HG03460 (cell line): ENCODE results near the gene PSMB8.
"Not testable (repeated sequence)": the region's sequence is repeated elsewhere in the genome, so short reads cannot be mapped to it uniquely, and the experiment has no call there.

ENCODE experiments used
- ATAC-seq: cut with Tn5 transposase; IDR thresholded peaks from one replicate; pipeline ENCODE4 v1.9.1; 2021; ENCODE audit not compliant: unreplicated experiment

PSMB8 gene

GRCh38 chr6:32843979-32844838, at the start of gene PSMB8:
Gene PSMB8, minus strand, starts transcription at chr6:32844047. Its CDS starts 51 bp downstream, at chr6:32843996.
- peak; percentile 69 for ATAC-seq

GRCh38 chr6:32890831-32891230, 47.0 kb upstream of the PSMB8 start:
- no peak for ATAC-seq

GRCh38 chr6:32889533-32889932, 45.7 kb upstream of the PSMB8 start:
- no peak for ATAC-seq

GRCh38 chr6:32888576-32888975, 44.7 kb upstream of the PSMB8 start:
- no peak for ATAC-seq

- no peak for ATAC-seq
Observed at GRCh38 chr6:32887616-32888015, 43.8 kb upstream of the PSMB8 start.

GRCh38 chr6:32886681-32887383, 43.0 kb upstream of the PSMB8 start:
- no peak for ATAC-seq

- no peak for ATAC-seq
Observed at GRCh38 chr6:32885698-32886286, 41.9 kb upstream of the PSMB8 start.

- ATAC-seq: no peak
Observed at GRCh38 chr6:32883789-32884188, 39.9 kb upstream of the PSMB8 start.

- ATAC-seq: no peak
Observed at GRCh38 chr6:32882879-32883250, 39.0 kb upstream of the PSMB8 start.

GRCh38 chr6:32880962-32881361, 37.1 kb upstream of the PSMB8 start:
- ATAC-seq: not testable (repeated sequence)

- ATAC-seq: no peak
Observed at GRCh38 chr6:32879691-32880090, 35.8 kb upstream of the PSMB8 start.

GRCh38 chr6:32876603-32877002, 32.8 kb upstream of the PSMB8 start:
- no peak for ATAC-seq

GRCh38 chr6:32873947-32874346, 30.1 kb upstream of the PSMB8 start:
- not testable (repeated sequence) for ATAC-seq

GRCh38 chr6:32868257-32868788, 24.5 kb upstream of the PSMB8 start:
- ATAC-seq: no peak

GRCh38 chr6:32867554-32868256, 23.9 kb upstream of the PSMB8 start:
- ATAC-seq: peak; percentile 11

GRCh38 chr6:32867022-32867477, 23.2 kb upstream of the PSMB8 start:
- ATAC-seq: peak; percentile 63

GRCh38 chr6:32865724-32866443, 22.0 kb upstream of the PSMB8 start:
- no peak for ATAC-seq

GRCh38 chr6:32862725-32863124, 18.9 kb upstream of the PSMB8 start:
- no peak for ATAC-seq

GRCh38 chr6:32860674-32861073, 16.8 kb upstream of the PSMB8 start:
- ATAC-seq: no peak

- ATAC-seq: no peak
Observed at GRCh38 chr6:32858194-32858593, 14.3 kb upstream of the PSMB8 start.
